Panc1 (cell line): ENCODE data around the gene BMP8B. TPM values are rescaled to one million over a fixed set of nuclear protein-coding genes. Genes with fewer than 3 reads are reported as not detected.
"Not testable (repeated sequence)": the region's sequence is repeated elsewhere in the genome, so short reads cannot be mapped to it uniquely, and the experiment has no call there.

Experiments
- ATAC-seq: fragments of 200-7000 bp; cut with Tn5 transposase; 2 replicates; pipeline ENCODE4 v1.9.1; 2020; ENCODE audit warnings: mild to moderate bottlenecking, moderate library complexity
- BruUV-seq: library from RNA; stranded (reverse); fragments of 400-500 nt; replicated peaks from 2 replicates; lab custom pipeline; 2021; lab: Mats Ljungman, UMichigan
- CTCF ChIA-PET: fragments of 300-600 bp; sonication (Branson Sonifier 250); formaldehyde crosslinking; loops from one replicate; lab custom pipeline; 2022; ENCODE audit warnings: antibody characterized with exemption; lab: Charles Lee
- POLR2A ChIA-PET: fragments of 300-600 bp; sonication (Branson Sonifier 250); formaldehyde crosslinking; loops from one replicate; lab custom pipeline; 2022; ENCODE audit warnings: antibody characterized with exemption; lab: Charles Lee
- DNase-seq: peaks from one replicate; pipeline ENCODE4 v3.0.0-alpha.2; 2010; ENCODE audit warnings: low read depth, low spot score
- H3K27ac ChIP-seq: 2 replicates; pipeline ENCODE4 v1.5.1; 2011; ENCODE audit warnings: mild to moderate bottlenecking, low read length, inconsistent platforms
- H3K27me3 ChIP-seq: fragments of 200-500 bp; sonication (Bioruptor generic); 2 replicates; pipeline ENCODE4 v1.6.0; 2014; ENCODE audit warnings: low read length, inconsistent platforms; ENCODE audit not compliant: control insufficient read depth, insufficient read depth
- H3K36me3 ChIP-seq: fragments of 200-500 bp; sonication (Bioruptor generic); 2 replicates; pipeline ENCODE4 v1.5.1; 2014; ENCODE audit warnings: inconsistent platforms, mild to moderate bottlenecking, low read length, moderate library complexity; ENCODE audit not compliant: control insufficient read depth, insufficient read depth
- H3K4me1 ChIP-seq: 2 replicates; pipeline ENCODE4 v1.5.1; 2011; ENCODE audit warnings: inconsistent platforms, mild to moderate bottlenecking, low read length, moderate library complexity; ENCODE audit not compliant: control insufficient read depth, insufficient read depth
- H3K4me3 ChIP-seq, 2 experiments: 2 replicates each; pipeline ENCODE4 v1.5.1; 2011 to 2012; ENCODE audit warnings: low read depth in 2 of 2, low read length in 2 of 2, mild to moderate bottlenecking in 2 of 2, inconsistent platforms in 1 of 2, moderate library complexity in 1 of 2
- H3K9me3 ChIP-seq: fragments of 200-500 bp; sonication (Bioruptor generic); 2 replicates; pipeline ENCODE4 v1.5.1; 2014; ENCODE audit warnings: low read depth, mild to moderate bottlenecking, inconsistent platforms, low read length, moderate library complexity; ENCODE audit not compliant: control insufficient read depth, insufficient read depth
- POLR2AphosphoS5 ChIP-seq: IDR thresholded peaks from 2 replicates; pipeline ENCODE4 v1.6.1; 2012; ENCODE audit warnings: mild to moderate bottlenecking, low read depth, low read length, moderate library complexity
- SIN3A ChIP-seq: IDR thresholded peaks from 2 replicates; pipeline ENCODE4 v1.6.1; 2012; ENCODE audit warnings: low read depth, mild to moderate bottlenecking, low read length, moderate library complexity, borderline replicate concordance; ENCODE audit not compliant: insufficient read depth
- TCF7L2 ChIP-seq: IDR thresholded peaks from 2 replicates; pipeline ENCODE4 v1.6.1; 2011; ENCODE audit warnings: mild to moderate bottlenecking, low read depth, low read length, inconsistent platforms
- in situ Hi-C: cut with HindIII; loops from 2 replicates; pipeline ENCODE4 v1.10.0; 2016; ENCODE audit warnings: low sequenced_read_pairs, low pct_unique_long_range_greater_than_20kb
- intact Hi-C: fragments of 100-400 bp; cut with micrococcal nuclease; formaldehyde crosslinking; loops from one replicate; pipeline ENCODE4 v1.10.0; 2022; ENCODE audit not compliant: unreplicated experiment
- total RNA-seq: library from RNA; stranded (reverse); gene quantifications from one replicate; pipeline ENCODE4 v1.2.1, GENCODE V29; 2021; ENCODE audit not compliant: unreplicated experiment
- TF ChIP-seq, protein P1 (sequence below), 2 experiments: IDR thresholded peaks; 2 replicates each; pipeline ENCODE4 v1.6.1; 2011 to 2012; ENCODE audit warnings: low read depth in 2 of 2, control low read depth in 1 of 2, low read length in 1 of 2, mild to moderate bottlenecking in 1 of 2, moderate library complexity in 1 of 2; ENCODE audit not compliant: insufficient read depth in 1 of 2
- TF ChIP-seq, protein P2 (sequence below): fragments of 450-650 bp; IDR thresholded peaks from 2 replicates; pipeline ENCODE4 v1.5.1; 2017; ENCODE audit warnings: mild to moderate bottlenecking

The BMP8B gene
- total RNA-seq, 1 experiment from 2014 or later: 3.7 TPM

DNA sequence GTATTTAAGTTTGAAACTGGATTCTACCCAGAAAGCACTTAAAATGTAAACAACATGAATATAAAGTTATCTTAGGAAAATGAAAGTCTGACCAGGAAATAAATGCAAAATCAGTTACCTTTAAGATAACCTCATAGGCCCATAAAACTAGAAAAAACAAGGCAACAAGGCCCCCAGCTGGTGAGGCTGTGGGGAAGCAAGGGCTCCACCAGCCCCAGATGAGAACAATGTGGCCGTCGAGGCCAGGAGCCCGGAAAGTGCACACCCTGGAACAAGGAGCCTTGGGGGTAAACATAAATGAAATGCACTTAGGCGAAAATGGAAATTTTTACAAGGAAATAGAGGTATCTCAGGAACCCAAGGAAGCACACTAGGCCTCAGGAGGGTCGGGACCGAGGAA, 37.9 kb upstream of the BMP8B start:
- Histone ChIP-seq H3K27me3 (no peaks in the 10 kb centered on the region), H3K36me3 (no peaks in the 10 kb centered on the region), H3K27ac (no peak overlapping the region), H3K4me3 (no peak overlapping the region), H3K4me1 (no peaks in the 10 kb centered on the region), H3K9me3 (no peaks in the 10 kb centered on the region)
- TF ChIP-seq TCF7L2 (no peak), SIN3A (no peak), POLR2AphosphoS5 (no peak)
- TF ChIP-seq, protein P1, sequence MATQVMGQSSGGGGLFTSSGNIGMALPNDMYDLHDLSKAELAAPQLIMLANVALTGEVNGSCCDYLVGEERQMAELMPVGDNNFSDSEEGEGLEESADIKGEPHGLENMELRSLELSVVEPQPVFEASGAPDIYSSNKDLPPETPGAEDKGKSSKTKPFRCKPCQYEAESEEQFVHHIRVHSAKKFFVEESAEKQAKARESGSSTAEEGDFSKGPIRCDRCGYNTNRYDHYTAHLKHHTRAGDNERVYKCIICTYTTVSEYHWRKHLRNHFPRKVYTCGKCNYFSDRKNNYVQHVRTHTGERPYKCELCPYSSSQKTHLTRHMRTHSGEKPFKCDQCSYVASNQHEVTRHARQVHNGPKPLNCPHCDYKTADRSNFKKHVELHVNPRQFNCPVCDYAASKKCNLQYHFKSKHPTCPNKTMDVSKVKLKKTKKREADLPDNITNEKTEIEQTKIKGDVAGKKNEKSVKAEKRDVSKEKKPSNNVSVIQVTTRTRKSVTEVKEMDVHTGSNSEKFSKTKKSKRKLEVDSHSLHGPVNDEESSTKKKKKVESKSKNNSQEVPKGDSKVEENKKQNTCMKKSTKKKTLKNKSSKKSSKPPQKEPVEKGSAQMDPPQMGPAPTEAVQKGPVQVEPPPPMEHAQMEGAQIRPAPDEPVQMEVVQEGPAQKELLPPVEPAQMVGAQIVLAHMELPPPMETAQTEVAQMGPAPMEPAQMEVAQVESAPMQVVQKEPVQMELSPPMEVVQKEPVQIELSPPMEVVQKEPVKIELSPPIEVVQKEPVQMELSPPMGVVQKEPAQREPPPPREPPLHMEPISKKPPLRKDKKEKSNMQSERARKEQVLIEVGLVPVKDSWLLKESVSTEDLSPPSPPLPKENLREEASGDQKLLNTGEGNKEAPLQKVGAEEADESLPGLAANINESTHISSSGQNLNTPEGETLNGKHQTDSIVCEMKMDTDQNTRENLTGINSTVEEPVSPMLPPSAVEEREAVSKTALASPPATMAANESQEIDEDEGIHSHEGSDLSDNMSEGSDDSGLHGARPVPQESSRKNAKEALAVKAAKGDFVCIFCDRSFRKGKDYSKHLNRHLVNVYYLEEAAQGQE (IDR thresholded peaks at IDR 0.05; ENCODE audit: insufficient read depth in 1 of 2, low read depth in 2 of 2, low read length in 1 of 2): no peak
- TF ChIP-seq, protein P2, sequence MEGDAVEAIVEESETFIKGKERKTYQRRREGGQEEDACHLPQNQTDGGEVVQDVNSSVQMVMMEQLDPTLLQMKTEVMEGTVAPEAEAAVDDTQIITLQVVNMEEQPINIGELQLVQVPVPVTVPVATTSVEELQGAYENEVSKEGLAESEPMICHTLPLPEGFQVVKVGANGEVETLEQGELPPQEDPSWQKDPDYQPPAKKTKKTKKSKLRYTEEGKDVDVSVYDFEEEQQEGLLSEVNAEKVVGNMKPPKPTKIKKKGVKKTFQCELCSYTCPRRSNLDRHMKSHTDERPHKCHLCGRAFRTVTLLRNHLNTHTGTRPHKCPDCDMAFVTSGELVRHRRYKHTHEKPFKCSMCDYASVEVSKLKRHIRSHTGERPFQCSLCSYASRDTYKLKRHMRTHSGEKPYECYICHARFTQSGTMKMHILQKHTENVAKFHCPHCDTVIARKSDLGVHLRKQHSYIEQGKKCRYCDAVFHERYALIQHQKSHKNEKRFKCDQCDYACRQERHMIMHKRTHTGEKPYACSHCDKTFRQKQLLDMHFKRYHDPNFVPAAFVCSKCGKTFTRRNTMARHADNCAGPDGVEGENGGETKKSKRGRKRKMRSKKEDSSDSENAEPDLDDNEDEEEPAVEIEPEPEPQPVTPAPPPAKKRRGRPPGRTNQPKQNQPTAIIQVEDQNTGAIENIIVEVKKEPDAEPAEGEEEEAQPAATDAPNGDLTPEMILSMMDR: no peak
- no TSS peak for BruUV-seq
- intact Hi-C loops: no loop called here
- ATAC-seq (no peak), DNase-seq (no peak)
- in situ Hi-C loops: no loop called here
- ChIA-PET CTCF (no interaction called here), POLR2A (no interaction called here)

DNA sequence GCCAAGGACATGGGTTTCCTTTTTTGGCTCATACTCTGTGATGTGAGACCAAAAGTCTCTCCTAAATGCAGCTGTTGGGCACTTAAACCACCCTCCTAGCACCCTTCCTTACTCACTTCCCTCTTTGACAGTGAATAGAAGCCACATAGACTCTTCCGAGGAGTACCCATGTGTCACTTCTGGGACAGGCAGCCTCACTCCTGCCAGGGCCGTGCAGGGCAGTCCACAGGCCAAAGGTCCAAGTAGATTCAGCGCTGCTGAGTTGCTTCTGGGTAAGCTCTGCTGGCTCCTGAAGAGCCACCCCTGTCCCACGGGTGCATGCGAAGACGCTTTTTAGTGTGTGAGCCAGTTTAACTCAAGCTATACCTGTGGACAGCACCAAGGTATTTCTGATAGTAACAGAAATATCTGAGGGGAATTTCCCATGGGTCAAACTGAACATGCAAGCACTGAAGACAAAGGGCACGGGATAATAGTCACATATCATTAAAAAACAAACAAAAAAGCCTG, 36.8 kb upstream of the BMP8B start:
- BruUV-seq: no TSS peak
- H3K9me3 ChIP-seq: no peaks in the 10 kb centered on the region
- ChIA-PET CTCF (no interaction called here), POLR2A (no interaction called here)
- H3K4me1 ChIP-seq: no peaks in the 10 kb centered on the region
- H3K36me3 ChIP-seq: no peaks in the 10 kb centered on the region
- intact Hi-C loops (no loop called here), in situ Hi-C loops (no loop called here)
- DNase-seq (no peak), ATAC-seq (peak; percentile 31; the same call in 1 of the 2 replicates)
- H3K27me3 ChIP-seq: no peaks in the 10 kb centered on the region
- TF ChIP-seq SIN3A (no peak), POLR2AphosphoS5 (no peak), TCF7L2 (no peak)
- TF ChIP-seq, protein P1 (IDR thresholded peaks at IDR 0.05; ENCODE audit: insufficient read depth in 1 of 2, low read depth in 2 of 2, low read length in 1 of 2): no peak
- TF ChIP-seq, protein P2: no peak
- no peak overlapping the region for H3K27ac ChIP-seq
- H3K4me3 ChIP-seq: no peak overlapping the region

DNA sequence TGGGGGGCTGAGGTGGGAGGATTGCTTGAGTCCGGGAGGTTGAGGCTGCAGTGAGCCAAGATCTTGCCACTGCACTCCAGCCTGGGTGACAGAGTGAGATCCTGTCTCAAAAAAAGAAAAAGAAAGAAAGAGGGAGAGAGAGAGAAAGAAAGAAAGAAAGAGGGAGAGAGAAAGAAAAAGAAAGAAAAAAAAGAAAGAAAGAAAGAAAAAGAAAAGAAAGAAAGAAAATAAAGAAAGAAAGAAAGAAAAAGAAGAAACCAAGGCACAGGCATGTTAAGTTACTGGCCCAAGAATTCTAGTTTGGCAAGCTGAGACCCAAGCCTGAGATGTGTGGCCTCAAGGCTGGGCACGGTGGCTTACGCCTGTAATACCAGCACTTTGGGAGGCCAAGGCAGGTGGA, 34.8 kb upstream of the BMP8B start:
- in situ Hi-C loops, H3K27me3 ChIP-seq, ATAC-seq: not testable (repeated sequence)

More for the DNA sequence above, 34.8 kb upstream of the BMP8B start:
- H3K4me3 ChIP-seq, H3K9me3 ChIP-seq, intact Hi-C loops, H3K36me3 ChIP-seq, CTCF ChIA-PET, BruUV-seq, H3K27ac ChIP-seq, H3K4me1 ChIP-seq, POLR2A ChIA-PET, DNase-seq: not testable (repeated sequence)
